Fibroblast of skin of right quadriceps (primary cell): Measurements from ENCODE around the gene QRFP.

Experiments used
- DNase-seq: peaks from one replicate; pipeline ENCODE4 v3.0.0-alpha.2; 2013

Gene QRFP

GRCh38 chr9:130903194-130904069, 6.8 kb upstream of the QRFP start:
- no peak for DNase-seq

- DNase-seq: no peak
Measured at GRCh38 chr9:130902204-130903185, 5.9 kb upstream of the QRFP start.

- no peak for DNase-seq
Measured at GRCh38 chr9:130901498-130902203, 5.0 kb upstream of the QRFP start.

- DNase-seq: no peak
Measured at GRCh38 chr9:130900701-130901497, 4.3 kb upstream of the QRFP start.

GRCh38 chr9:130899051-130899748, 2.6 kb upstream of the QRFP start:
- no peak for DNase-seq

GRCh38 chr9:130898552-130898852, 1.9 kb upstream of the QRFP start:
- DNase-seq: no peak

GRCh38 chr9:130897848-130898551, 1.4 kb upstream of the QRFP start:
- DNase-seq: no peak

- no peak for DNase-seq
Measured at GRCh38 chr9:130897105-130897751, 616 bp upstream of the QRFP start.

GRCh38 chr9:130895481-130896232, 955 bp downstream of the QRFP start:
- no peak for DNase-seq

- no peak for DNase-seq
Measured at GRCh38 chr9:130895038-130895437, 1.6 kb downstream of the QRFP start.

- DNase-seq: no peak
Measured at GRCh38 chr9:130894546-130894945, 2.1 kb downstream of the QRFP start.

- no peak for DNase-seq
Measured at GRCh38 chr9:130893341-130894101, 3.1 kb downstream of the QRFP start.

GRCh38 chr9:130892477-130893304, 3.9 kb downstream of the QRFP start:
- no peak for DNase-seq

- DNase-seq: no peak
Measured at GRCh38 chr9:130891688-130892476, 4.7 kb downstream of the QRFP start.

- DNase-seq: no peak
Measured at GRCh38 chr9:130890870-130891687, 5.5 kb downstream of the QRFP start.

- no peak for DNase-seq
Measured at GRCh38 chr9:130890124-130890523, 6.5 kb downstream of the QRFP start.
